PFSK-1 (cell line): ENCODE measurements around the gene TNC.

Experiments used
- FOXP2 ChIP-seq: optimal IDR thresholded peaks from 2 replicates; pipeline ENCODE3; 2011; ENCODE audit warnings: borderline replicate concordance, control low read depth, inconsistent platforms; ENCODE audit not compliant: insufficient read depth; ENCODE audit errors: extremely low read length, extremely low read depth
- POLR2AphosphoS5 ChIP-seq: IDR thresholded peaks from 2 replicates; pipeline ENCODE4 v1.6.1; 2012; ENCODE audit warnings: low read depth, mild to moderate bottlenecking, control low read depth, low read length, moderate library complexity
- REST ChIP-seq, 2 experiments: IDR thresholded peaks; 2 replicates each; pipeline versions ENCODE4 v1.6.1 to v1.8.0; 2011 to 2012; ENCODE audit warnings: low read depth in 2 of 2, low read length in 2 of 2, control low read depth in 1 of 2, inconsistent platforms in 1 of 2, mild to moderate bottlenecking in 1 of 2, moderate library complexity in 1 of 2; ENCODE audit not compliant: insufficient read depth in 1 of 2
- SIN3A ChIP-seq: IDR thresholded peaks from 2 replicates; pipeline ENCODE4 v1.6.1; 2012; ENCODE audit warnings: mild to moderate bottlenecking, low read length, moderate library complexity, borderline replicate concordance; ENCODE audit not compliant: insufficient read depth
- TAF1 ChIP-seq: IDR thresholded peaks from 2 replicates; pipeline ENCODE4 v1.6.1; 2012; ENCODE audit warnings: low read length, control low read depth, borderline replicate concordance; ENCODE audit not compliant: insufficient read depth

TNC gene

GRCh38 chr9:114991861-114992260, 126.1 kb downstream of the TNC start:
- TF ChIP-seq SIN3A, result no peak
- no peak for TF ChIP-seq TAF1
- no peak for TF ChIP-seq REST (IDR thresholded peaks at IDR 0.05; ENCODE audit: insufficient read depth in 1 of 2, low read depth in 2 of 2, low read length in 2 of 2)
- TF ChIP-seq FOXP2, result no peak
- TF ChIP-seq POLR2AphosphoS5, result no peak

GRCh38 chr9:114990901-114991300, 127.1 kb downstream of the TNC start:
- no peak for TF ChIP-seq TAF1
- TF ChIP-seq SIN3A, result no peak
- TF ChIP-seq REST (IDR thresholded peaks at IDR 0.05; ENCODE audit: insufficient read depth in 1 of 2, low read depth in 2 of 2, low read length in 2 of 2), result no peak
- no peak for TF ChIP-seq POLR2AphosphoS5
- TF ChIP-seq FOXP2, result no peak

GRCh38 chr9:114989600-114990410, 128.2 kb downstream of the TNC start:
- no peak for TF ChIP-seq SIN3A
- no peak for TF ChIP-seq TAF1
- no peak for TF ChIP-seq FOXP2
- no peak for TF ChIP-seq REST (IDR thresholded peaks at IDR 0.05; ENCODE audit: insufficient read depth in 1 of 2, low read depth in 2 of 2, low read length in 2 of 2)

- TF ChIP-seq SIN3A (no peak), FOXP2 (no peak), TAF1 (no peak), REST (IDR thresholded peaks at IDR 0.05; ENCODE audit: insufficient read depth in 1 of 2, low read depth in 2 of 2, low read length in 2 of 2) (no peak), POLR2AphosphoS5 (no peak)
Observed at GRCh38 chr9:114988962-114989599, 128.9 kb downstream of the TNC start.
